T-cell (primary cell): Measurements from ENCODE around the gene MIEF1. TPM values are rescaled to one million over a fixed set of nuclear protein-coding genes. Genes with fewer than 3 reads are reported as not detected.

Source experiments
- ATAC-seq, 4 experiments: fragments of 200-7000 bp in 3 of 4; fragments of 150-1000 bp in 1 of 4; cut with Tn5 transposase; replicated peaks in 1 of 4; 1 replicate in 3 of 4; 2 replicates in 1 of 4; pipeline ENCODE4 v1.10.0; 2021; ENCODE audit warnings: moderate library complexity in 3 of 4, mild to moderate bottlenecking in 2 of 4, moderate number of reproducible peaks in 1 of 4
- CTCF ChIA-PET, 2 donors: fragments of 300-600 bp; sonication (Branson Sonifier 250); formaldehyde crosslinking; loops; one replicate each; lab custom pipeline; 2022; ENCODE audit warnings: antibody characterized with exemption in 2 of 2; lab: Charles Lee
- POLR2A ChIA-PET, 2 donors: fragments of 300-600 bp; sonication (Branson Sonifier 250); formaldehyde crosslinking; loops; one replicate each; lab custom pipeline; 2022; ENCODE audit warnings: antibody characterized with exemption in 2 of 2; lab: Charles Lee
- DNase-seq, 35 experiments: peaks; one replicate each; pipeline versions ENCODE4 v3.0.0 to v3.0.0-alpha.2; 2013 to 2023
- H3K27ac ChIP-seq: one replicate; pipeline ENCODE4 v1.5.1; 2013; ENCODE audit warnings: low read length
- H3K27me3 ChIP-seq, 2 experiments: replicated peaks in 1 of 2; 1 replicate in 1 of 2; 2 replicates in 1 of 2; pipeline versions ENCODE4 v1.6.1 to v1.7.0; 2013; ENCODE audit warnings: low read length in 1 of 2, mixed read lengths in 1 of 2; ENCODE audit not compliant: control insufficient read depth in 2 of 2, insufficient read depth in 2 of 2; ENCODE audit errors: extremely low read depth in 1 of 2
- H3K36me3 ChIP-seq, 2 donors: 1 replicate in 1 of 2; 2 replicates in 1 of 2; pipeline versions ENCODE4 v1.6.1 to v1.7.0; 2013; ENCODE audit warnings: low read length in 1 of 2; ENCODE audit not compliant: control insufficient read depth in 2 of 2, insufficient read depth in 1 of 2; ENCODE audit errors: extremely low read depth in 1 of 2
- H3K4me1 ChIP-seq, 2 experiments: 1 replicate in 1 of 2; 2 replicates in 1 of 2; pipeline versions ENCODE4 v1.6.1 to v1.7.0; 2013; ENCODE audit warnings: low read length in 2 of 2, mixed read lengths in 1 of 2; ENCODE audit not compliant: insufficient read depth in 2 of 2, control insufficient read depth in 1 of 2; ENCODE audit errors: extremely low read depth in 1 of 2
- H3K4me3 ChIP-seq, 2 donors: 1 replicate in 1 of 2; 2 replicates in 1 of 2; pipeline versions ENCODE4 v1.5.1 to v1.7.0; 2013; ENCODE audit warnings: mild to moderate bottlenecking in 2 of 2, low read length in 1 of 2, moderate library complexity in 1 of 2; ENCODE audit not compliant: control insufficient read depth in 1 of 2; ENCODE audit errors: extremely low read depth in 1 of 2
- H3K9me3 ChIP-seq: 2 replicates; pipeline ENCODE4 v1.7.0; 2013
- H3K27ac Mint-ChIP-seq, 2 donors: one replicate each; pipeline ENCODE4 v1.8.0; 2020 to 2021; ENCODE audit warnings: mild to moderate bottlenecking in 2 of 2, mixed read lengths in 2 of 2
- H3K27me3 Mint-ChIP-seq, 2 donors: one replicate each; pipeline ENCODE4 v1.8.0; 2021 to 2022; ENCODE audit warnings: mixed read lengths in 2 of 2
- H3K36me3 Mint-ChIP-seq: one replicate; pipeline ENCODE4 v1.8.0; 2021; ENCODE audit warnings: mixed read lengths
- H3K4me1 Mint-ChIP-seq, 3 donors: one replicate each; pipeline ENCODE4 v1.8.0; 2020 to 2022; ENCODE audit warnings: mixed read lengths in 3 of 3, mild to moderate bottlenecking in 1 of 3
- H3K4me3 Mint-ChIP-seq, 3 donors: one replicate each; pipeline ENCODE4 v1.8.0; 2020 to 2022; ENCODE audit warnings: mild to moderate bottlenecking in 3 of 3, mixed read lengths in 3 of 3, moderate library complexity in 3 of 3
- H3K9me3 Mint-ChIP-seq, 3 donors: one replicate each; pipeline ENCODE4 v1.8.0; 2020 to 2022; ENCODE audit warnings: mixed read lengths in 3 of 3
- WGBS: methylation state at CpG from one replicate; pipeline ENCODE4 v1.1.5; 2013; ENCODE audit warnings: missing lambda C conversion rate; ENCODE audit not compliant: insufficient coverage; 5-methylcytosine and 5-hydroxymethylcytosine counted together
- total RNA-seq, 35 experiments: library from RNA in 6 of 35; stranded (reverse) in 6 of 35; fragments of 120-200 nt in 1 of 35; gene quantifications; one replicate each; pipeline versions ENCODE4 v1.2.1 to v1.2.4 and lab custom pipeline; 2013 to 2026

MIEF1 gene
- total RNA-seq, 5 donors from 2014 or later (not counting 1 experiment from before 2014, with no cell fraction given), result 19.7 to 44.1 (median 38.5) TPM

DNA sequence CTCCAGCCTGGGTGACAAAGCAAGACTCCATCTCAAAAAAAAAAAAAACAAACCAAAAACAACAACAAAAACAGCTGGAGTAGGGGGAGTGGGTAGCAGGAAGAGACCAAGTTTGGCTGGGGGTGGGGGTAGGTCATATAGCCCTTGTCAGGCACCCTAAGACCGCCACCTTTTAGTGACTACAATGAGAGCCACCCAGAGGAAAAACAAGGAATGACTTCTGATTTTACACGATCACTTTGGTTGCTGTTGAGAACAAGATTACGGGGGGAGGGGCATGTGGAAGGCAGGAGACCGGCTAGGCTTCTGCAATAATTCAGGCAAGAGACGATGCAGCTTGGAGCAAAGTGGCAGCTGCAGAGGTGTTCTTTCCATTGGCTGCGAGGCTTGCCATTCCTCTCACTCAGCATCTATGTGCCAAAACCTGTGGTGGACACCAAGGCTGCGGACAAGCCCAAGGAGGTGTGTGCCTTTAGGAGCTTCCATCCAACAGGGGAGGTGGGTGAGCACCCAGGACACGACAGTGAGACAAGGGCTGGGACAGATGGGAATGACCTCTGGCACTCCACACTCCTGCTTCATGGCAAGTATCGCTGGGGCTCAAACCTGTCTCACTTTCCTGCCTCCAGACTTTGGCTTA, 28.7 kb downstream of the MIEF1 start:
- no peak for ATAC-seq
- H3K9me3 Mint-ChIP-seq, result no peaks in the 10 kb centered on the region
- CTCF ChIA-PET, result interaction anchor here (0.5 to 2.7 kb wide), 11 partner anchors 11 to 755 kb away, joined by 3 to 17 read pairs (median 5); no protein-coding TSS in a partner anchor
- peak in 3 of 35 experiments; percentile 25 to 62 (median 33) for DNase-seq
- peaks cover 66 to 70% (median 66%) of the 10 kb centered on the region in 3 donors for H3K4me1 Mint-ChIP-seq
- Histone ChIP-seq H3K4me1 (peaks cover 35 to 82% of the 10 kb centered on the region in 2 experiments), H3K4me3 (no peak overlapping the region), H3K36me3 (peaks cover 3 to 37% of the 10 kb centered on the region in 2 donors), H3K27me3 (no peaks in the 10 kb centered on the region), H3K27ac (no peak overlapping the region), H3K9me3 (no peaks in the 10 kb centered on the region)
- POLR2A ChIA-PET, result interaction anchor here (0.6 to 1.4 kb wide), 5 partner anchors 41 to 514 kb away, joined by 3 to 5 read pairs (median 3); no protein-coding TSS in a partner anchor
- peaks cover 18% of the 10 kb centered on the region for H3K36me3 Mint-ChIP-seq
- H3K4me3 Mint-ChIP-seq, result peak overlapping the region; percentile 92 to 97 (median 95)
- H3K27me3 Mint-ChIP-seq, result no peaks in the 10 kb centered on the region
- 50% methylated on average over 6 of the region's 9 CpGs for WGBS
- H3K27ac Mint-ChIP-seq, result peak overlapping the region; percentile 94 to 97

DNA sequence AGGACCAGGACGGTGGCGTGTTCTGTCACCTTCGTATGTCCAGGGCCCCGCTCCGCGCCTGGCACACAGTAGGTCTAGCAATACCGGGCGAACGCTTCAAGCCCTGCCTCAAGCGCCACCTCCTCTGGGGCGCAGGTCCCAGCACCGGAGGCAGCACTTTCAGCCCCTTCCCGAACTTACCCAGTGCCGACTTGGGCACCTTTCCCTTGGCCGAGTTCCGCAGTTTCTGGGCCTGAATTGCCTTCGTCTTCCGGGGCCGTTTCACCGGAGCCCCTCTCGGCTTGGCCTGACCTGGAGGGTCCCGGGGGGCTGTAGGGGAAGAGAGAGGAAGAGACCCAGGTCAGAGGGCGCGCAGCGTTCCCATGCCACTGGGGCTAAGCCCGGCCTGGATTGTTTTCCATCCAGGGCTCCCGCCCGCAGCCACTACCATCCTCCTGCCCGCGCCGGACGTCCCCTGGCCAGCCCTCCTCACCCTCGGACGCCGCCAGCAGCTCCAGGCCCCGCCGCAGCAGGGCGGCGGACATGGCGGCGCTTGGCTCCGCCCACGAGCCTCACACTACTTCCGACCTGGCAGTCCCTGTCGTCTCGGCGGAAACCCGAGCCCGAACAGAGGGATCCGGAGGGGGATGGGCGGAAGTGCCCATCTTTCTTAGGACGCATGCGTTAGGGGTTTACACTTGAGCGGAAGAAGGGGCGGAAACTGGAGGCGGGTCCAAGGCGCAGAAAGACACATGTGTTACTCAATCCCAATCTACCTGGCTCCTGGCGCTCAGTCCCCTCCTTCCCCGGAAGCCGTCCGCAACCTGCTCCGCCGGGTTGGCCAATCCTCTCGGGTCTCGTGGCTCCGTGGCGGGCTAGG, 30.4 kb downstream of the MIEF1 start, which contains the start of gene RPS19BP1:
Gene RPS19BP1, minus strand, starts transcription at position 534 of the 859 bp plus-strand sequence. Its CDS starts 10 bp downstream, at position 524.
- Histone ChIP-seq H3K36me3 (peaks cover 3 to 32% of the 10 kb centered on the region in 2 donors), H3K9me3 (no peaks in the 10 kb centered on the region), H3K4me1 (peaks cover 27 to 65% of the 10 kb centered on the region in 2 experiments), H3K27me3 (peaks cover 0 to 2% of the 10 kb centered on the region in 2 experiments), H3K4me3 (peak within 1 kb of the TSS; percentile 89 to 92), H3K27ac (peak within 1 kb of the TSS; percentile 76)
- ATAC-seq (peak; percentile 84 to 87 (median 86)), DNase-seq (peak; percentile 97 to 100 (median 99))
- POLR2A ChIA-PET, result interaction anchor here (0.5 to 1.4 kb wide), 2 partner anchors 9 to 512 kb away, joined by 3 to 11 read pairs; no protein-coding TSS in a partner anchor
- WGBS, result 2% methylated on average over 47 of the region's 67 CpGs
- H3K36me3 Mint-ChIP-seq, result peaks cover 18% of the 10 kb centered on the region
- no peaks in the 10 kb centered on the region for H3K27me3 Mint-ChIP-seq
- peak within 1 kb of the TSS; percentile 92 to 97 (median 95) for H3K4me3 Mint-ChIP-seq
- H3K27ac Mint-ChIP-seq, result peak within 1 kb of the TSS; percentile 94 to 97
- H3K9me3 Mint-ChIP-seq, result no peaks in the 10 kb centered on the region
- peaks cover 52 to 58% (median 53%) of the 10 kb centered on the region in 3 donors for H3K4me1 Mint-ChIP-seq
- CTCF ChIA-PET, result interaction anchor here in 1 of 2 donors (1.0 to 1.5 kb wide), 2 partner anchors 38 to 512 kb away, joined by 4 to 6 read pairs; no protein-coding TSS in a partner anchor

GRCh38 chr22:39534092-39534506, 32.0 kb downstream of the MIEF1 start:
- 89% methylated on average over 9 of the region's 12 CpGs for WGBS
- Histone ChIP-seq H3K9me3 (no peaks in the 10 kb centered on the region), H3K36me3 (peaks cover 0 to 17% of the 10 kb centered on the region in 2 donors), H3K4me3 (no peak overlapping the region), H3K27me3 (peaks cover 0 to 2% of the 10 kb centered on the region in 2 experiments), H3K27ac (no peak overlapping the region), H3K4me1 (peaks cover 16 to 49% of the 10 kb centered on the region in 2 experiments)
- H3K4me1 Mint-ChIP-seq, result peaks cover 36 to 41% (median 38%) of the 10 kb centered on the region in 3 donors
- no peaks in the 10 kb centered on the region for H3K9me3 Mint-ChIP-seq
- ChIA-PET POLR2A (interaction anchor here (0.5 to 1.3 kb wide), 3 partner anchors 14 to 510 kb away, joined by 3 read pairs; partner anchors contain the start of gene ATF4 (in 1 of the 2)), CTCF (interaction anchor here (0.6 to 2.0 kb wide), 5 partner anchors 490 to 815 kb away, joined by 3 to 8 read pairs (median 3); no protein-coding TSS in a partner anchor)
- H3K36me3 Mint-ChIP-seq, result peaks cover 14% of the 10 kb centered on the region
- ATAC-seq, result no peak
- DNase-seq, result peak in 1 of 35 experiments; percentile 16
- H3K27me3 Mint-ChIP-seq, result no peaks in the 10 kb centered on the region
- H3K27ac Mint-ChIP-seq, result peak overlapping the region; percentile 39 to 52
- H3K4me3 Mint-ChIP-seq, result no peak overlapping the region

DNA sequence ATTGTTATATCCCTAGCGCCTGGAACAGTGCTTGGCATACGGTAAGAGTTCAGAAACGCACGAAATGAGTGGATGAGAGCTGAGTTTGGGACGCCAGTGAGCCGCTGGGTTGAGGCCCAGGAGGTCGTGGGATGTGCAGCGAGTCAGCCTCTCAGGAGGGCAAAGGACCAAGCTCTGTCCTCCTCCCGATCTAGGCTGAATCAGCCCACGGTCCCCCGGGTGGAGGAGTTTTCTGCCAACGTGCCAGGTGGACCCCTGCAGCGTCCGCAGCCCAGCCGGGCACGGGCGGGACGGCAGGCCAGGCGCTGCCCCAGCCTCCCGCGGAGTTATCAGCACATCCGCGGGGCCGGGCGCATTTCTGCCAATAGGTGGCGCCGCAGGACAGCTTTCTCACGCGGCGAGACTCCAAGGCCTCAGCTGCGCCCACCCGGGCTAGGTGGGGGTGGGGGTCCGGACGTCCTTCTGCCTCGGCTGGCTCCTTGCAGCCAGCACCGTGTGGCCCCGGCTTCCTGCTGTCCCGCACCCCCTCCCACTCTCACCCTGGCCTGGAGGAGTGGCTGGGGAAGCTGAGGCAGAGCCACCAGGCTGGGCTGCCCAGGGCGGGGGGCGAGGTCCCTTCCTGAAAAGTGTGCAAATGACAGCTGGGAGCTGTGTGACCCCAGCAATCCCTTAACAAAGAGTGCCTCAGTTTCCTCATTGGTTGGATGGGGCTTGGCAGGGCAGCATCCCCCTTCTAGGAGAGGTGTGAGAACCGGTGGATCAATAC, 32.7 kb downstream of the MIEF1 start:
- Histone ChIP-seq H3K9me3 (no peaks in the 10 kb centered on the region), H3K4me3 (no peak overlapping the region), H3K27ac (no peak overlapping the region), H3K27me3 (peaks cover 0 to 2% of the 10 kb centered on the region in 2 experiments), H3K4me1 (peaks cover 16 to 42% of the 10 kb centered on the region in 2 experiments), H3K36me3 (peaks cover 0 to 11% of the 10 kb centered on the region in 2 donors)
- WGBS, result 17% methylated on average over 33 of the region's 41 CpGs
- ATAC-seq (peak in 2 of 4 experiments; percentile 14 to 15), DNase-seq (peak; percentile 46 to 87 (median 71))
- ChIA-PET CTCF (interaction anchor here (0.6 to 2.0 kb wide), 8 partner anchors 489 to 814 kb away, joined by 3 to 13 read pairs (median 4); no protein-coding TSS in a partner anchor), POLR2A (interaction anchor here in 1 of 2 donors (0.5 to 1.3 kb wide), 2 partner anchors 15 to 22 kb away, joined by 3 to 5 read pairs; partner anchors contain the start of gene ATF4)
- peaks cover 29 to 35% (median 31%) of the 10 kb centered on the region in 3 donors for H3K4me1 Mint-ChIP-seq
- no peaks in the 10 kb centered on the region for H3K27me3 Mint-ChIP-seq
- H3K36me3 Mint-ChIP-seq, result peaks cover 9% of the 10 kb centered on the region
- no peaks in the 10 kb centered on the region for H3K9me3 Mint-ChIP-seq
- no peak overlapping the region for H3K4me3 Mint-ChIP-seq
- peak overlapping the region in 1 of 2 donors; percentile 52 for H3K27ac Mint-ChIP-seq

DNA sequence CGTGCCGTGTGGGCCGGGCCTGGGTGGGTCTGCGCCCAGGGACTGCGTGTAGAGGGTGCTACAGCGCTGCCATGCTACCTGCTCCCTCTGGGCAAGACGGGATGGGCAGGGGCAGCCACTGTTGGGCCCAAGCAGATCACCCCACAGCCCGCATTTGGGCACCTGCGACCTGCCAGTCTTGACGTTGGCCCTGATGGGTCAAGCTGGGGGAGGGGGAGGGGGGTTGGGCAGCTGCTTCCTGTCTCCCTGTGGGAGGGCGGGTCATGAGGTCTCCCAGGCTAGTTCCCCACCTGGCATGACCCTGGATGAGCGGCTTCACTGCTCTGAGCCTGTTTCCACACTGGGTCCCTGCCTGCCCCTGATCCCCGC, 33.3 kb downstream of the MIEF1 start:
- ChIA-PET POLR2A (no interaction called here), CTCF (interaction anchor here (0.9 to 2.0 kb wide), 6 partner anchors 488 to 509 kb away, joined by 3 to 8 read pairs (median 4); no protein-coding TSS in a partner anchor)
- WGBS, result 55% methylated on average over 13 of the region's 13 CpGs
- Histone ChIP-seq H3K4me1 (peaks cover 14 to 36% of the 10 kb centered on the region in 2 experiments), H3K9me3 (no peaks in the 10 kb centered on the region), H3K4me3 (no peak overlapping the region), H3K36me3 (peaks cover 0 to 6% of the 10 kb centered on the region in 2 donors), H3K27ac (no peak overlapping the region), H3K27me3 (peaks cover 0 to 7% of the 10 kb centered on the region in 2 experiments)
- no peak overlapping the region for H3K27ac Mint-ChIP-seq
- H3K27me3 Mint-ChIP-seq, result no peaks in the 10 kb centered on the region
- H3K9me3 Mint-ChIP-seq, result no peaks in the 10 kb centered on the region
- H3K4me3 Mint-ChIP-seq, result no peak overlapping the region
- H3K36me3 Mint-ChIP-seq, result peaks cover 4% of the 10 kb centered on the region
- H3K4me1 Mint-ChIP-seq, result peaks cover 23 to 29% (median 25%) of the 10 kb centered on the region in 3 donors
- ATAC-seq, result no peak
- no peak for DNase-seq
